GM12891 (cell line): ENCODE measurements around the gene BEGAIN.

ENCODE experiments used
- POLR2A ChIP-seq: IDR thresholded peaks from 2 replicates; pipeline ENCODE4 v1.6.1; 2011; ENCODE audit warnings: low read depth, low read length, control low read depth
- POU2F2 ChIP-seq: IDR thresholded peaks from 2 replicates; pipeline ENCODE4 v1.6.1; 2011; ENCODE audit warnings: low read depth, mild to moderate bottlenecking, control low read depth, low read length, moderate library complexity
- SPI1 ChIP-seq: IDR thresholded peaks from 2 replicates; pipeline ENCODE4 v1.6.1; 2011; ENCODE audit warnings: low read depth, low read length, control low read depth

DNA sequence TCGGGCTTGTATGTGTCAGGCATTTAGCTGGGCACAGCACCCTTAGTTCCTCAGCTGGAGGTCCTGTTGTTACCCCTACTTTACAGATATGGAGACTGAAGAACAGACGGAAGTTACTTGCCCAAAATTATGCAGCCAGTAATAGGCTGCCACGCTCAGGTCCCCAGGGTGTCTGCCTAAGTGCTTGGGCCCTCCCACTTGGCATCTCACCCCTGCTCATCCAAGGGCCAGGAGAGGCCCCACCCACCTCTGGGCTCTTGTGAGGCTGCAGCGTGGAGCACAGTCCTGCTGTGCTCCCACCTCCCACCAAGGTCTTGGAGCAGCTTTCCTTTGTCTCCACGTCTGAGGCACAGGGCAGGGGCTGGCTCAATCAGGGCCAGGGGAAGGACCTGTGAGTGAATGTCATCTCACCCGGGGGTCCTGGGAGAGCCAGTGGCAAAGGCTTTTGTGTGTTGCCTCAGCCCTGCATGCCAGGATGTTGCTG lies 64.6 kb downstream of the BEGAIN start:
- TF ChIP-seq POLR2A: no peak
- no peak for TF ChIP-seq SPI1
- TF ChIP-seq POU2F2: no peak
